Measurements from ENCODE around the gene ITIH4.

Gene ITIH4

GRCh38 chr3:52809662-52810377, 20.7 kb downstream of the ITIH4 start:
- intact Hi-C loops (cut with DNase I) = no loop called here
- DNase-seq = no peak

GRCh38 chr3:52809149-52809548, 21.3 kb downstream of the ITIH4 start:
- intact Hi-C loops (cut with DNase I) = no loop called here
- DNase-seq = no peak

GRCh38 chr3:52805270-52806039, 25.0 kb downstream of the ITIH4 start:
- DNase-seq = no peak
- intact Hi-C loops (cut with DNase I) = no loop called here

GRCh38 chr3:52801839-52802238, 28.6 kb downstream of the ITIH4 start:
- no peak for DNase-seq
- intact Hi-C loops (cut with DNase I) = no loop called here

GRCh38 chr3:52800079-52800478, 30.4 kb downstream of the ITIH4 start:
- DNase-seq = no peak
- intact Hi-C loops (cut with DNase I) = no loop called here

- DNase-seq = no peak
- intact Hi-C loops (cut with DNase I) = no loop called here
These were observed 31.4 kb downstream of the ITIH4 start for GRCh38 chr3:52798978-52799476.

GRCh38 chr3:52798376-52798977, 32.0 kb downstream of the ITIH4 start:
- no peak for DNase-seq
- intact Hi-C loops (cut with DNase I) = no loop called here

GRCh38 chr3:52796411-52796810, 34.1 kb downstream of the ITIH4 start:
- no peak for DNase-seq
- intact Hi-C loops (cut with DNase I) = no loop called here

GRCh38 chr3:52795298-52795900, 35.1 kb downstream of the ITIH4 start:
- intact Hi-C loops (cut with DNase I) = no loop called here
- DNase-seq = no peak

- intact Hi-C loops (cut with DNase I) = no loop called here
- DNase-seq = no peak
These were observed 35.8 kb downstream of the ITIH4 start, which contains the start of gene ITIH3 for GRCh38 chr3:52794612-52795099. ITIH3 (plus strand) TSS chr3:52794796; CDS start chr3:52794804, 8 bp downstream.

- DNase-seq = peak in 1 of 10 donors; percentile 25
- intact Hi-C loops (cut with DNase I) = no loop called here
These were observed 36.5 kb downstream of the ITIH4 start for GRCh38 chr3:52793702-52794611.

GRCh38 chr3:52792961-52793695, 37.3 kb downstream of the ITIH4 start:
- intact Hi-C loops (cut with DNase I) = no loop called here
- DNase-seq = peak in 1 of 10 donors; percentile 64

- intact Hi-C loops (cut with DNase I) = no loop called here
- peak in 1 of 10 donors; percentile 20 for DNase-seq
These were observed 38.1 kb downstream of the ITIH4 start for GRCh38 chr3:52792413-52792812.

- DNase-seq = no peak
- intact Hi-C loops (cut with DNase I) = no loop called here
These were observed 38.5 kb downstream of the ITIH4 start for GRCh38 chr3:52791928-52792327.

- peak in 2 of 10 donors; percentile 37 to 61 for DNase-seq
These were observed 39.1 kb downstream of the ITIH4 start for GRCh38 chr3:52791366-52791765.

GRCh38 chr3:52790741-52791140, 39.7 kb downstream of the ITIH4 start:
- intact Hi-C loops (cut with DNase I) = no loop called here
- peak in 3 of 10 donors; percentile 38 to 59 (median 44) for DNase-seq

More at GRCh38 chr3:52791366-52791765, 39.1 kb downstream of the ITIH4 start:
- intact Hi-C loops (cut with DNase I) = no loop called here

- DNase-seq = peak in 2 of 10 donors; percentile 1 to 21
- intact Hi-C loops (cut with DNase I) = no loop called here
These were observed 40.1 kb downstream of the ITIH4 start for GRCh38 chr3:52790337-52790736.

GRCh38 chr3:52789746-52790040, 40.8 kb downstream of the ITIH4 start:
- peak in 3 of 10 donors; percentile 48 to 73 (median 65) for DNase-seq
- intact Hi-C loops (cut with DNase I) = no loop called here
